NCI-H1092 (cell line): ENCODE results near the gene VPS36.
A peak's percentile ranks its signal among the peaks of the same experiment; 100 is the strongest.
"Not testable (repeated sequence)": the region's sequence is repeated elsewhere in the genome, so short reads cannot be mapped to it uniquely, and the experiment has no call there.

Experiments
- DNase-seq: peaks from one replicate; lab custom pipeline; 2025; lab: John Stamatoyannopoulos, UW

The VPS36 gene

GRCh38 chr13:52450012-52450792 is at the start of gene VPS36:
Gene VPS36 (minus strand): TSS chr13:52450634. CDS start chr13:52450594, 40 bp downstream.
- peak; percentile 88 for DNase-seq

GRCh38 chr13:52497979-52498378 is 47.5 kb upstream of the VPS36 start:
- DNase-seq, result not testable (repeated sequence)

GRCh38 chr13:52494241-52494640 is 43.8 kb upstream of the VPS36 start:
- DNase-seq, result not testable (repeated sequence)

GRCh38 chr13:52491015-52491414 is 40.6 kb upstream of the VPS36 start:
- not testable (repeated sequence) for DNase-seq

- not testable (repeated sequence) for DNase-seq
These were observed 38.3 kb upstream of the VPS36 start for GRCh38 chr13:52488763-52489162.

GRCh38 chr13:52487078-52487477 is 36.6 kb upstream of the VPS36 start:
- not testable (repeated sequence) for DNase-seq

- not testable (repeated sequence) for DNase-seq
These were observed 30.4 kb upstream of the VPS36 start for GRCh38 chr13:52480677-52481428.

- not testable (repeated sequence) for DNase-seq
These were observed 18.1 kb upstream of the VPS36 start for GRCh38 chr13:52468487-52468886.

- DNase-seq, result no peak
These were observed 13.1 kb upstream of the VPS36 start for GRCh38 chr13:52463526-52463925.

GRCh38 chr13:52461265-52461664 is 10.8 kb upstream of the VPS36 start:
- DNase-seq, result no peak

GRCh38 chr13:52459668-52460067 is 9.2 kb upstream of the VPS36 start:
- no peak for DNase-seq

- DNase-seq, result peak; percentile 58
These were observed 5.2 kb upstream of the VPS36 start for GRCh38 chr13:52455677-52456041.

- DNase-seq, result peak; percentile 90
These were observed 4.6 kb upstream of the VPS36 start, which contains the start of gene CKAP2 for GRCh38 chr13:52454820-52455676. Gene CKAP2 (plus strand): TSS chr13:52455478. CDS start chr13:52455557, 79 bp downstream.

GRCh38 chr13:52454459-52454819 is 4.0 kb upstream of the VPS36 start:
- DNase-seq, result no peak

- DNase-seq, result no peak
These were observed 2.0 kb upstream of the VPS36 start for GRCh38 chr13:52452470-52452869.

- DNase-seq, result no peak
These were observed 836 bp upstream of the VPS36 start for GRCh38 chr13:52451135-52451804.

GRCh38 chr13:52450793-52451116 is 321 bp upstream of the VPS36 start:
- DNase-seq, result no peak

- no peak for DNase-seq
These were observed 963 bp downstream of the VPS36 start for GRCh38 chr13:52449331-52450011.

GRCh38 chr13:52447815-52448552 is 2.5 kb downstream of the VPS36 start:
- DNase-seq, result no peak

- DNase-seq, result no peak
These were observed 3.1 kb downstream of the VPS36 start for GRCh38 chr13:52447354-52447753.

GRCh38 chr13:52446265-52446664 is 4.2 kb downstream of the VPS36 start:
- no peak for DNase-seq
